HG02885 (cell line): ENCODE data around the gene FOXB2.
"Not testable (repeated sequence)": the region's sequence is repeated elsewhere in the genome, so short reads cannot be mapped to it uniquely, and the experiment has no call there.

ENCODE experiments used
- ATAC-seq: cut with Tn5 transposase; IDR thresholded peaks from one replicate; pipeline ENCODE4 v1.9.1; 2021; ENCODE audit warnings: mild to moderate bottlenecking; ENCODE audit not compliant: unreplicated experiment, poor library complexity

The FOXB2 gene

GRCh38 chr9:77019236-77019925, at the start of gene FOXB2:
Gene FOXB2, plus strand, starts transcription at chr9:77019655. Its CDS starts 0 bp downstream, at chr9:77019655.
- ATAC-seq = no peak

DNA sequence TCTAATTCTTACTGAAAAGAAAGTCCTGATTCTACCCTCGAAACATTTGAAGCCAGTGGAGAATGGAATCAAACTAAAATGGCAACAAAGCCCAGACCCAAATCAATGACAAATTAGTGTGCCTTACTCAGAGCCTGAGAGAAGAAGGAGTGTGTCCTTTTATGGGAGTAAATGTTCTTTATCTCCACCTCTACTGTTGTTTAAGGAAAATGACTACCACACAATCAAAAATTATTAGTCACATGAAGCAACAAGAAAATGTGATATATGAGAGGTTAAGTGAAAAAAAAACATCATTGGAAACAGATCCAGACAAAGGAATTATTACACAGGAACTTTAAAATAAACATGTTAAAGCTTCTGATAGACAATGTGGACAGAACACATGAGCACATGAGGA, 49.7 kb upstream of the FOXB2 start:
- ATAC-seq = no peak

DNA sequence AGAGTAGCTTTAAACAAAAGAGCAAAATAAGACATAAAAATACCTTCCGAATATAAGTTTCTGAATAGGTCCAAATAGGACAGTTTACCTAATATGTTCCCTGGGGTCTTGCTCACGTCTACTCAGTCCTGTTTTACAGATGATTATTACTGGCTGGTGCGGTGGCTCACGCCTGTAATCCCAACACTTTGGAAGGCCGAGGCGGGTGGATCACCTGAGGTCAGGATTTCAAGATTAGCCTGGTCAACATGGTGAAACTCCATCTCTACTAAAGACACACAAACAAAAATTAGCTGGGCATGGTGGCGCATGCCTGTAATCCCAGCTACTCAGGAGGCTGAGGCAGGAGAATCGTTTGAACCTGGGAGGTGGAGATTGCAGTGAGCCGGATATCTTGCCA, 40.6 kb upstream of the FOXB2 start:
- not testable (repeated sequence) for ATAC-seq

DNA sequence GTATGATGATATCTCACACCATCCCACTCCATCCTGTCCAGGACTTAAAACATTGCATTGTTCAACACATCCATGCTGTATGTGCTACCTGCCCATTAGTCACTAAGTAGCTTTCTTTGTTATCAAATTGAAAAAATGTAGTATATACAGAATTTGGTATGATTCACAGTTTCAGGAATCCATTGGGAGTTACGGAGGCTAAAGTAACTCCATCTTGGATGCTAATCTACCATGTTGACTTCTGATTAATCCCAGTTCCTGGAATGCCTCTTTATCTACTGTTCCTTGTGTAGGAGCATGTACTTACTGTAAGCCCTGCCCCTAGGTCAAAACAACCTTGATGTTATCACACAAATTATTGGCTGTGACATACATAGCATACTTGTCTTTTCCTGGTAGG, 38.9 kb upstream of the FOXB2 start:
- ATAC-seq = no peak

DNA sequence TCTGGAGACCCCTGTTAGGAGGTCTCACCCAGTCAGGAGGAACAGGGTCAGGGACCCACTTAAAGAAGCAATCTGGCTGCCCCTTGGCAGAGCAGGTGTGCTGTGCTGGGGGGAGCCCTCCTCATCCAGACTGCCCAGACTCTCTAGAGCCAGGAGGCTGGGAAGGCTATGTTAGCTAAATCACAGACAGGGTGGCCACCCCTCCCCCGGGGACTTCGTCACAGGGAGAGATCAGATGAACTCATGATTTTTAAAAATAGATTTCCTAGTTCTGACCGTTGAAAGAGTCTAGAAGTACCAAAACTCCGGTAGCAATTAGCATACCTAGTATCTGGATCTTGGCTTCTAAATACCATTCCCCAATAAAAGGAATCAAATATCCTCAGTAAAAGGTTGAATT, 35.0 kb upstream of the FOXB2 start:
- ATAC-seq = no peak

DNA sequence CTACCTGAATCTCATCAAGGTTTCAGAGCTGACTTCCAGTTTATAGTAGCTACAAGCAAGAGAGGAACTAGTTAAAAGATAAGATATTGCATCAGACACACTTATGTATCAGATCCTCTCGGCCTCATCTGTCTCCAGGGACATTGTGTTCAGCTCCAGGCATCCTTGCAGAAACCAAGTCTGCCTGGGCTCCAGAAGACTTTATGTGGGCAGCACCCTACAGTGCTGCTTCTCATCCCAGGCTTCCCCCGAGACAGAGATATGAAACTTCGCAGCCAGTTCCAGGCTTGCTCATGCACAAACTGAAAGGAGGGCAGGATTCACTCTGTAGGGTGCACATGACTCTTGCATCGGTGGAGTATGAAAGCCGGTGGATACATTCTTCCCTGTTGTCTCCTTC, 33.9 kb upstream of the FOXB2 start:
- no peak for ATAC-seq

- peak; percentile 74 for ATAC-seq
Observed at GRCh38 chr9:76987594-76988200, 31.8 kb upstream of the FOXB2 start.

GRCh38 chr9:76988941-76989340, 30.5 kb upstream of the FOXB2 start:
- ATAC-seq = no peak

DNA sequence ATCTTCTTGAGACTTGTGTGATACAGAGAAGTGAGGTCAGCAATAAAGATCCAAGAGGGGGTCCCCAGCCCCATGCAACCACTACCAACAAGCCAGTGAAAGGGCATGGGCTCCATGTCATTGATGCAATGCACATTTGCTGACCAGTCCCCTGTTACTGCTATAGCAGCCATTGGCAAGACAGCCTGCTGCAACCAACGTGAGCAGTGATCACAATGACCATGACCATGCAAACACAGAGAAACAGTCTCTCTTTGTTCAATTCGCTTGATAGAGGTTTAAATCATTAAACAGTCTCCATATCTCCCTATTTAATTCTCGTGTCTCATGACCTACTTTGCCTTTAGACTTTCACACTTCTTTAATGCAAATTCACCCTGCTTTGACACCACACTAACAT, 30.0 kb upstream of the FOXB2 start:
- ATAC-seq = no peak

DNA sequence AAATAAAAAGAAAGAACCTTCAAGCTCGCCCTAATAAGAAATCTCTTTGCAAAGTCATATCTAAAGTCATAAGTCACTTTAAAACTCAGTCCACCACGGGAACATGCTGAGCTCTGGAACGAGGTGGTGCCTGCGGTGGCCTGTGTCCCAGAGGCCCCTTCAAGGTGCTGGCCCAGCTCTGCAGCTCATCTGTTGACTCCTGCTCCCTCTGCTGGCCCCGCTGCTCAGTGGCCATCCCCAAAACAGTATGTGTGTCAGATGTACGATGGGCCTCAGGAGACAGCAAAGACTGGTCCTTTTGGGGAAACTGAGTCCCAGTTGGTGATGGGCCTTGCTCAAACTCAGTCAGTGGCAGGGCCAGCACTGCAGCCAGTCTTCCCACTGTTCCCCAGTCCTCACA, 22.8 kb upstream of the FOXB2 start:
- ATAC-seq = no peak

DNA sequence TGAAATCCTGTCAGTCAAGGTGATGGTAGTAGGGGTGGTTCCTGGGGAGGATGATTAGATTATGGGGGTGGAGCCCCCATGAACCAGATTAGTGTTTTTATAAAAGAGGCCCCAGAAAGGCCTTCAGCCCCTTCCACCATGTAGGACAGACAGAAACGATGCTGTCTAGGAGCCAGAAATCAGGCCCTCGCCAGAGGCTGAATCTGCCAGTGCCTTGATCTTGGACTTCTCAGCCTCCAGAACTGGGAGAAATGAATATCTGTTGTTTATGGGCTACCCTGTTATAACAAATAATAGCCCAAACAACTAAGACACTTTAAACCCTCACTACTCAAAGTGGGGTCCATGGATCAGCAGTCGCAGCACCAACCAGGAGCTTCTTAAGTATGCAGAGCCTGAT, 20.2 kb upstream of the FOXB2 start:
- no peak for ATAC-seq

DNA sequence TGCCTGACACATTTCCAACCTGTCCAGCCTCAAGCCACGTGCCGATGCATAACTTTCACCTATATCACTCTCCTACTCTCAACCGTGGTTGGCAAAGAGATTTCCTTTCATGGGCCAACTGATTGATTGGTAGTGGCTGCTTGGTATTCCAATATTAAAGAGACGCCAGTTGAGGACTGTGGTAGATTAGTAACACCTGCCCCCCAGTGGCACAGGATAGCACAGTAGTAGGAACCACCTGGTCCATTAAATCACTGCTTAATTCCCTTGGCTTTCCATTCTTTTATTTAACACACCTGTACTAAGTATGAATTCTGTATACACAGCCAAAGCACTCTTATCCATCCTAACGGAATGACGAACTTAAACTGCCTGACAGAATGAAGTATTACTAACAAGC, 19.1 kb upstream of the FOXB2 start:
- ATAC-seq = no peak

- no peak for ATAC-seq
Observed at GRCh38 chr9:77003366-77003765, 16.1 kb upstream of the FOXB2 start.

GRCh38 chr9:77005216-77005615, 14.2 kb upstream of the FOXB2 start:
- ATAC-seq = no peak

- ATAC-seq = no peak
Observed at GRCh38 chr9:77010527-77010926, 8.9 kb upstream of the FOXB2 start.

DNA sequence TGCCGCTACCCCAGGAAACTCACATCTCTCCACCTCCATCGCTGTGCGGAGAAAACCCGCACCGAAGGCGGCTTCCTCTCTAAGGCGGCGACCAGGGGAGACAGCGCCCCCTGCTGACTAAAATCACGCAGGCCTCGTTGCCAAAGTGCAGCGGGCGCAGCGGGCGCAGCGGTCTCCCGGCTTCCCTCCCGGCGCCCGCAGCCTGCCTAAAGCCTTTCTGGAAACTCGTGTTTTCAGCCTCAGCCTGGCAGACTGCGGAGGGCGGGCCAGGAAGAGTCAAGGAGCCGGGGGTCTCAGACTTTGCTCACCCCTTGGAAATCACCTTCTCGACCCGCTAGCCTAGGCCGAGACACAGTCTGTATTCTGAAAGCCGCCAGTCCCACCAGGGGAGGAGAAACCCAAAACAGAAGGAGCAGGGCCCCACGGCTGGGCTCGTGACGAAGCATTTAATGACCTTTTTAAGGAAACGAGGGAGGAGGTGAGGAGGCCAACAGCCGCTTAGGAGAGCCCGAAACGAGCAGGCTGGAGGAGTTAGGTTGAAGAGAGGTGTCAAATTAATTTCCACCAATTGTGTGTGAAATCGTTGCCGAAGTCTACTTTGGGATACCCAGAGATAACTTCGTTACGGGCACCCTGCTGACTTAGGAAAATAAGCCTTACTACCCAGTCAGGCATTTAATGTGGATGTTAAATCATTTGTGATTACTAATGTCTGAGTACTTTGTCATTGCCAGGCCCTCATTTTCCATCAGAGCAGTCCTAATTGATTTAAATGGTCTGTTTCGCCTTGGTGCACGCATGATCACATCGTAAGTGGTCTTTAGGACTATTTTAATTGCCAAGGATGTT, 7.3 kb upstream of the FOXB2 start:
- ATAC-seq = peak; percentile 90

GRCh38 chr9:77013206-77013931, 6.1 kb upstream of the FOXB2 start:
- no peak for ATAC-seq

- ATAC-seq = no peak
Observed at GRCh38 chr9:77013932-77014596, 5.4 kb upstream of the FOXB2 start.

DNA sequence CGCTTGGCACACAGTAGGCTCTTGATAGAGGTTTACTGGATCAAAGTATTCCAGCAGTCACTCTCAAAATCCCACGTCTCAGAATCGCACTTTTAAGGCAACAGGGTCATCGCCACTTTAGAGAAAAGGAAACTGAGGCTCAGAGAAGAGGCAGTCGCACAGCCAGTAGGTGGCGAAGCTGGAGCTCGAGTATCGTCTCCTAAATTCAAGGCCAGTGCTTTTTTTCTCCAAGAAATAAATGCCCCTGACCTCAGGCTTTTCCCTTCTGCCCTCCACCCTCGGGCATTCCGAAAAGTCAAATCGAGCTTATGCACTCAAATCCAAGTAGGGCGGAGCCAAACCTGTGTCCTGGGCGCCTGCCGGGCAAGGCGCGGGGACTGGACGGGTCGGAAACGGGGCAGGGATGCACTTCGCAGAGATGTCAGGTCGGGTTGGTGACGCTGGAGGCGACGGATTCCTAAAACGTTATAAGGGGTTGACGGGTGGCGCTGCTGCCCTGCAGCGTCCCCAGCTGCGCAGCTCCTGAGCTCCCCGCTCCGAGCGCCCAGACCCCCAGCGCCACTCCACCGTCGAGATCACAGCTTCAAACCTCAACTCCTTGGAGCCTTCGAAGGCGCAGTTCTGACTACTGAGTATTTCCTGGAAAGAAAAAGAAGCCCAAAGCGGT, 4.7 kb upstream of the FOXB2 start:
- no peak for ATAC-seq
